Measurements from ENCODE around the gene ZNF507.

- TF ChIP-seq POLR2A (IDR thresholded peaks at IDR 0.05), result no peak
- TF ChIP-seq, protein P1, sequence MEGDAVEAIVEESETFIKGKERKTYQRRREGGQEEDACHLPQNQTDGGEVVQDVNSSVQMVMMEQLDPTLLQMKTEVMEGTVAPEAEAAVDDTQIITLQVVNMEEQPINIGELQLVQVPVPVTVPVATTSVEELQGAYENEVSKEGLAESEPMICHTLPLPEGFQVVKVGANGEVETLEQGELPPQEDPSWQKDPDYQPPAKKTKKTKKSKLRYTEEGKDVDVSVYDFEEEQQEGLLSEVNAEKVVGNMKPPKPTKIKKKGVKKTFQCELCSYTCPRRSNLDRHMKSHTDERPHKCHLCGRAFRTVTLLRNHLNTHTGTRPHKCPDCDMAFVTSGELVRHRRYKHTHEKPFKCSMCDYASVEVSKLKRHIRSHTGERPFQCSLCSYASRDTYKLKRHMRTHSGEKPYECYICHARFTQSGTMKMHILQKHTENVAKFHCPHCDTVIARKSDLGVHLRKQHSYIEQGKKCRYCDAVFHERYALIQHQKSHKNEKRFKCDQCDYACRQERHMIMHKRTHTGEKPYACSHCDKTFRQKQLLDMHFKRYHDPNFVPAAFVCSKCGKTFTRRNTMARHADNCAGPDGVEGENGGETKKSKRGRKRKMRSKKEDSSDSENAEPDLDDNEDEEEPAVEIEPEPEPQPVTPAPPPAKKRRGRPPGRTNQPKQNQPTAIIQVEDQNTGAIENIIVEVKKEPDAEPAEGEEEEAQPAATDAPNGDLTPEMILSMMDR (IDR thresholded peaks at IDR 0.05), result no peak
These were observed 6.0 kb upstream of the ZNF507 start for GRCh38 chr19:32339423-32339822.
